ENCODE data around the gene KHDC1L.
A peak's percentile ranks its signal among the peaks of the same experiment; 100 is the strongest.
"Not testable (repeated sequence)": the region's sequence is repeated elsewhere in the genome, so short reads cannot be mapped to it uniquely, and the experiment has no call there.

The KHDC1L gene

DNA sequence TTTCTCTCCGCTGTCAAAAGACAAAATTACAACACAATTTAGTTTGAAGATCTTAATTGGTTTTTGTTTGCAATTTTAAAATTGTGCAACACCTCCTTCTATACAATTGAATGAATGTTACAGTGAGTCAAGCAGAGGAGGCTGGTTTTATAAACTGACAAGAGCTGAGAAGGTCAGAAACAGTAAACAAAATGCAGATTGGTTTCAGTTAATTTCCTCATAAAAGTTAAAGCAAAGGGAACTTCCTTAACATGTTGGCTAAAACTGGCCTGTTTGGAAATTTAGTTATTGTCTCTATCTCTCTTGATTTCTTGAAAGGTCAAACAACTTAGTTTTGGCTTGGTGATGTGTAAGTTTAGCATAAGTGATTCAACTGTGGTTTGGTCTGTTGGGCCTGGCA lies 22.2 kb downstream of the KHDC1L start:
- no peak for DNase-seq

DNA sequence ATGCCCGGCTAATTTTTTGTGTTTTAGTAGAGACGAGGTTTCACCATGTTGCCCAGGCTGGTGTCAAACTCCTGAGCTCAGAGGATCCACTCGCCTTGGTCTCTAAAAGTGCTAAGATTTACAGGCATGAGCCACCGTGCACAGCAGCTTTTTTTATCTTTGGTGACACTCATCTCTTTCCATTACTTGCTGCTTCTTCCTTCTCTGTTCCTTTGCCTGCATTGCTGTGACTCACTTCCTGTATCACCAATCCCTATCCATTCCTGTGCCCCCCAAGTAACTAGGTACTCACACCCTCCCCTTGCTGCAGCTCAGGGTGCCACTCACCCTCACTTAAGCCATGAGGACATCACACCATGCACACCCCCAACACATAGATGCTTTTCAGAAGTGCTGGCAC lies 24.6 kb downstream of the KHDC1L start:
- no peak for DNase-seq

DNA sequence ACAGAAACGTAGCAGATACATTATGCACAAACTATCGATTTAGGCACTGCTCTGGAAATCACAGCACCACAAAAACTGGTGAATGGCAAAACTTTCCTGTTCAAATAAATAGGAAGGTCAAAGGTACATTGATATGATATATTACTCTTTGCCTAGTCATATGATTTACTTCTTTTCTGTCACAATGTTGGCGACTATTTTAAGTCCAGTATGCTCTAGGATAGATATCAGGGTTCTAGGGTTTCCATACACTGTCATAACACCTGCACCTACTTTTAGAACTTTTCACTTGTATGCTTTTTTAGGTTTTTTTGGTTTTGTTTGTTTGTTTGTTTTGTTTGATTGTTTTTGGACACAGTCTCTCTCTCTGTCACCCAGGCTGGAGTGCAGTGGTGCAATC lies 25.0 kb downstream of the KHDC1L start:
- no peak for DNase-seq

- no peak for DNase-seq
Observed at GRCh38 chr6:73194744-73195143, 30.6 kb downstream of the KHDC1L start.

GRCh38 chr6:73193302-73193701 lies 32.0 kb downstream of the KHDC1L start:
- not testable (repeated sequence) for DNase-seq

DNA sequence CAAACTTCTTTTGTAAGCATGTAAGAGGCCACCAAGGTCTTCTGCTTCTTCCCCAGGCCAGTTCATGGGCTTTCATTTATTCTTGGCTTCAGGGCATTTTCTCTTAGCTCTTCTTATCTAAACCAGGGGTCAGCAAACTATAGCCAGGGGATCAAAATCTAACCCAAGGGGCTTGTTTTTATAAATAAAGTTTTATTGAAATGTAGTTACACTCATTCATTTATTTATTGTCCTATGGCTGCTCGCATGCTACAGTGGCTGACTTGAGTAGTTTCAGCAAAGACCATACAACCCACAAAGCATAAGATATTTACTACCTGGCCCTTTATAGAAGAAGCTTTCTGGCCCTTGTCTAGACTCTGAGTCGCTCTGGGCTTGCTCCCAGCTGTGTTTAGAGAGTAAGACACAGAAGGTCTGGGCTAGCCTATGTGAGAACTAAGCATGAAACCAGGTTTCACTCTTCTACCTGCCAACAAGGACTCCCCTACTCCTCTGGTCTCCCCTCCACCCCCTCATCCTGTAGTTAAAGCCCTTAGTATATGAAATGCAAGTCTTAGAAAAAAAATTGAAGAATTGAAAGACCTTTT lies 43.2 kb downstream of the KHDC1L start:
- DNase-seq = no peak

GRCh38 chr6:73180763-73181619 lies 44.3 kb downstream of the KHDC1L start:
- DNase-seq = peak; percentile 65

- no peak for DNase-seq
Observed at GRCh38 chr6:73180076-73180738, 45.1 kb downstream of the KHDC1L start.

DNA sequence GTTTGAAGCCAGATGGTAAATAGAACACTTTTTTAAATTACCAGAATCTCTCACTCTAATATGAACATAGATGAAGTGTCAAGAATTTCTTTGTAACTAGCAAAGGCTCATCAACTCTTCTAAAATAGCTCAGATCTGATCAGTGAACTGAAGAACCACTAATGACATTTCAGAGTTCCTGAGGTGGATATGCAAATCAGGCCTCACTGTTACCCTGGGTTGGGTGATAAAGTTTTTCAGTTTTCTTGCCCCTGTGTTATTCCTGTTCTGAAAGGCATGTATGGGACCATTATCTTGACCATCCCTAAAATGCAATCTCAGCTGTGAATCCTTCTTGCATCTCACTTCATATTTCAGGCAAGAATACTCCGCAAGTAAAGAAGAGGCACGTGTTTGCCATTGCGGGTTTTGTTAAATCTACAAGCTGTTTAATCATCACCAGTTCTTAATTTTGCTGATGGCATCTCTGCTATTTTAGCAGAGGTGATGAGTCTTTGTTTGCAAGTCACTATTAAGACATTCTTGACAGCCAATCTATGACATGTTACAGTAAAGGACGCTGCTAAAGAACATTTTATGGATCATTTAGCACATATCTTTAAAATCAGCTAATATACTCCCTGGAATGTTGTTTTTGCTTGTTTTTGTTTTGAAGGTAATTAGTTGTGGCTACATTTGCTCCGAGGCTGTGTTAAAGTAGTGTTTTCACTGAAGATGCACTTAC lies 47.9 kb downstream of the KHDC1L start:
- no peak for DNase-seq

- no peak for DNase-seq
Observed at GRCh38 chr6:73176057-73176456, 49.2 kb downstream of the KHDC1L start.

- no peak for DNase-seq
Observed at GRCh38 chr6:73174646-73175045, 50.6 kb downstream of the KHDC1L start.

All from retina (tissue), 1 donor.